Neural cell (in vitro differentiated cells): ENCODE data around the gene PBRM1. TPM values are rescaled to one million over a fixed set of nuclear protein-coding genes. Genes with fewer than 3 reads are reported as not detected.

Experiments used
- H2AFZ ChIP-seq: fragments of 200-600, 300-800 bp; sonication (generic), shearing (Covaris generic); 2 replicates; pipeline ENCODE4 v1.6.0; 2014; ENCODE audit warnings: low read depth, mild to moderate bottlenecking, antibody characterized with exemption, low read length, moderate library complexity
- H3F3A ChIP-seq: fragments of 200-600 bp; shearing (Covaris generic); 2 replicates; pipeline ENCODE4 v1.6.1; 2016; ENCODE audit warnings: mild to moderate bottlenecking, moderate library complexity, mixed read lengths, antibody characterized with exemption, low read length; ENCODE audit not compliant: insufficient read depth, poor library complexity, severe bottlenecking
- H3K27ac ChIP-seq: fragments of 200-600, 300-800 bp; sonication (generic), shearing (Covaris generic); 2 replicates; pipeline ENCODE4 v1.5.1; 2014; ENCODE audit warnings: mild to moderate bottlenecking, low read length, moderate library complexity
- H3K27me3 ChIP-seq: fragments of 300-800, 200-600 bp; sonication (generic), shearing (Covaris generic); 2 replicates; pipeline ENCODE4 v1.6.0; 2014; ENCODE audit warnings: mild to moderate bottlenecking, low read depth, low read length, moderate library complexity; ENCODE audit not compliant: insufficient read depth
- H3K36me3 ChIP-seq: fragments of 300-800, 200-600 bp; sonication (generic), shearing (Covaris generic); 2 replicates; pipeline ENCODE4 v1.5.1; 2014; ENCODE audit warnings: mild to moderate bottlenecking, antibody characterized with exemption, low read length, moderate library complexity; ENCODE audit not compliant: insufficient read depth
- H3K4me2 ChIP-seq: fragments of 300-800, 200-600 bp; sonication (generic), shearing (Covaris generic); 2 replicates; pipeline ENCODE4 v1.6.0; 2014; ENCODE audit warnings: mild to moderate bottlenecking, low read length
- H3K4me3 ChIP-seq: fragments of 300-800, 200-600 bp; sonication (generic), shearing (Covaris generic); 2 replicates; pipeline ENCODE4 v1.5.1; 2014; ENCODE audit warnings: mild to moderate bottlenecking, low read length, moderate library complexity
- H3K79me2 ChIP-seq: fragments of 200-600 bp; shearing (Covaris generic); replicated peaks from 2 replicates; pipeline ENCODE4 v1.6.0; 2014; ENCODE audit warnings: mild to moderate bottlenecking, low read length, moderate library complexity; ENCODE audit not compliant: insufficient read depth
- H3K9ac ChIP-seq: fragments of 300-800, 200-600 bp; sonication (generic), shearing (Covaris generic); 2 replicates; pipeline ENCODE4 v1.6.1; 2016; ENCODE audit warnings: mild to moderate bottlenecking, low read length, mixed read lengths
- H3K9me2 ChIP-seq: fragments of 200-600 bp; shearing (Covaris generic); 2 replicates; pipeline ENCODE4 v1.6.1; 2016; ENCODE audit warnings: mild to moderate bottlenecking, low read length, mixed read lengths; ENCODE audit not compliant: insufficient read depth
- H3K9me3 ChIP-seq: fragments of 200-600, 300-800 bp; sonication (generic), shearing (Covaris generic); 2 replicates; pipeline ENCODE4 v1.6.1; 2016; ENCODE audit warnings: mild to moderate bottlenecking, mixed run types, low read length, moderate library complexity, mixed read lengths
- H4K20me1 ChIP-seq: fragments of 200-600 bp; shearing (Covaris generic); 2 replicates; pipeline ENCODE4 v1.6.1; 2016; ENCODE audit warnings: mild to moderate bottlenecking, mixed run types; ENCODE audit not compliant: insufficient read depth
- CTCF ChIP-seq: fragments of 450-650 bp; IDR thresholded peaks from 2 replicates; pipeline ENCODE4 v1.5.1; 2014; ENCODE audit warnings: antibody characterized with exemption, mild to moderate bottlenecking, moderate library complexity; ENCODE audit not compliant: poor library complexity, severe bottlenecking
- EP300 ChIP-seq: fragments of 450-650 bp; conservative IDR thresholded peaks from 2 replicates; pipeline ENCODE4 v1.6.1; 2014; ENCODE audit warnings: antibody characterized with exemption, mild to moderate bottlenecking, moderate library complexity; ENCODE audit not compliant: poor library complexity, severe bottlenecking
- EZH2 ChIP-seq: fragments of 200-600, 300-800 bp; shearing (Covaris generic), sonication (generic); IDR thresholded peaks from 2 replicates; pipeline ENCODE4 v1.6.1; 2014; ENCODE audit warnings: antibody characterized with exemption, low read length, borderline replicate concordance, mild to moderate bottlenecking; ENCODE audit not compliant: insufficient read depth, poor library complexity, severe bottlenecking
- MXI1 ChIP-seq: fragments of 450-650 bp; conservative IDR thresholded peaks from 2 replicates; pipeline ENCODE4 v1.6.1; 2014; ENCODE audit warnings: antibody characterized with exemption, mild to moderate bottlenecking; ENCODE audit not compliant: poor library complexity, severe bottlenecking
- POLR2AphosphoS5 ChIP-seq: IDR thresholded peaks from 2 replicates; pipeline ENCODE4 v1.6.1; 2012
- RAD21 ChIP-seq: fragments of 450-650 bp; conservative IDR thresholded peaks from 2 replicates; pipeline ENCODE4 v1.6.1; 2014; ENCODE audit warnings: antibody characterized with exemption, mild to moderate bottlenecking, moderate library complexity
- REST ChIP-seq: IDR thresholded peaks from 2 replicates; pipeline ENCODE4 v1.6.1; 2012; ENCODE audit warnings: borderline replicate concordance
- SMC3 ChIP-seq: fragments of 450-650 bp; conservative IDR thresholded peaks from 2 replicates; pipeline ENCODE4 v1.6.1; 2014; ENCODE audit warnings: antibody characterized with exemption, mild to moderate bottlenecking, moderate library complexity; ENCODE audit not compliant: poor library complexity
- TAF1 ChIP-seq: IDR thresholded peaks from 2 replicates; pipeline ENCODE4 v1.6.1; 2012; ENCODE audit warnings: low read depth
- polyA plus RNA-seq: library from polyadenylated mRNA; depleted of rRNA; stranded (reverse); fragments of >200 nt; gene quantifications from 2 replicates; pipeline ENCODE4 v1.2.3, GENCODE V29; 2014

PBRM1 gene
- polyA plus RNA-seq, 1 donor from 2014 or later, result 66.6 TPM

GRCh38 chr3:52523386-52524257 lies 162.1 kb downstream of the PBRM1 start:
- no peak overlapping the region for H2AFZ ChIP-seq
- TF ChIP-seq TAF1, result no peak
- no peak for TF ChIP-seq REST
- no peak for TF ChIP-seq RAD21
- TF ChIP-seq EP300, result no peak
- TF ChIP-seq EZH2, result no peak
- TF ChIP-seq SMC3, result no peak
- no peak for TF ChIP-seq POLR2AphosphoS5
- TF ChIP-seq MXI1, result no peak
- TF ChIP-seq CTCF, result no peak
- no peaks in the 10 kb centered on the region for H3K36me3 ChIP-seq
- H3K79me2 ChIP-seq, result no peaks in the 10 kb centered on the region
- no peak overlapping the region for H3K9ac ChIP-seq
- no peaks in the 10 kb centered on the region for H3F3A ChIP-seq
- H3K27ac ChIP-seq, result no peak overlapping the region
- H4K20me1 ChIP-seq, result no peaks in the 10 kb centered on the region
- H3K9me3 ChIP-seq, result no peaks in the 10 kb centered on the region
- H3K4me2 ChIP-seq, result no peak overlapping the region
- no peaks in the 10 kb centered on the region for H3K27me3 ChIP-seq
- H3K9me2 ChIP-seq, result no peaks in the 10 kb centered on the region
- no peak overlapping the region for H3K4me3 ChIP-seq

- Histone ChIP-seq H3K4me2 (no peak overlapping the region), H3K27ac (no peak overlapping the region), H2AFZ (no peak overlapping the region), H3F3A (no peaks in the 10 kb centered on the region), H4K20me1 (no peaks in the 10 kb centered on the region), H3K9me2 (no peaks in the 10 kb centered on the region), H3K9ac (no peak overlapping the region), H3K79me2 (no peaks in the 10 kb centered on the region), H3K36me3 (no peaks in the 10 kb centered on the region), H3K27me3 (no peaks in the 10 kb centered on the region), H3K4me3 (no peak overlapping the region), H3K9me3 (no peaks in the 10 kb centered on the region)
- TF ChIP-seq EZH2, result no peak
- TF ChIP-seq RAD21, result no peak
- TF ChIP-seq EP300, result no peak
- TF ChIP-seq REST, result no peak
- TF ChIP-seq MXI1, result no peak
- no peak for TF ChIP-seq CTCF
- TF ChIP-seq SMC3, result no peak
- TF ChIP-seq POLR2AphosphoS5, result no peak
- TF ChIP-seq TAF1, result no peak
These were observed 163.0 kb downstream of the PBRM1 start for GRCh38 chr3:52522651-52523251.
